ENCODE data around the gene SLC25A38.

- TF ChIP-seq CTCF (conservative IDR thresholded peaks at IDR 0.05) (no peak), ZFX (IDR thresholded peaks at IDR 0.05) (no peak)
Measured at GRCh38 chr3:39440316-39440715, 57.1 kb downstream of the SLC25A38 start.

All from C4-2B (cell line).